Breast epithelium (tissue), 4 donors: ENCODE data around the gene PROS1. TPM values are rescaled to one million over a fixed set of nuclear protein-coding genes. Genes with fewer than 3 reads are reported as not detected.

Experiments
- DNase-seq, 2 donors: peaks; one replicate each; pipeline ENCODE4 v3.0.0-alpha.2; 2019; ENCODE audit warnings: low spot score in 2 of 2
- H3K27ac ChIP-seq, 2 donors: fragments of 200-600 bp; sonication (generic) in 1 of 2; one replicate each; pipeline ENCODE4 v1.5.1; 2016 to 2019; ENCODE audit warnings: mild to moderate bottlenecking in 1 of 2
- H3K27me3 ChIP-seq, 2 donors: fragments of 200-600 bp; sonication (generic) in 1 of 2; one replicate each; pipeline versions ENCODE4 v1.5.1 to v1.6.0; 2017 to 2019; ENCODE audit warnings: control low read depth in 1 of 2, mild to moderate bottlenecking in 1 of 2
- H3K36me3 ChIP-seq: fragments of 200-600 bp; one replicate; pipeline ENCODE4 v1.5.1; 2019
- H3K4me1 ChIP-seq, 2 donors: fragments of 200-600 bp; sonication (generic); one replicate each; pipeline ENCODE4 v1.5.1; 2016 to 2019; ENCODE audit warnings: control low read depth in 1 of 2
- H3K4me3 ChIP-seq, 3 donors: fragments of 200-600 bp; sonication (generic); 1 replicate in 2 of 3; 2 replicates in 1 of 3; pipeline ENCODE4 v1.5.1; 2016 to 2019; ENCODE audit warnings: mild to moderate bottlenecking in 3 of 3, moderate library complexity in 2 of 3
- H3K9me3 ChIP-seq, 2 donors: fragments of 200-600 bp; sonication (generic) in 1 of 2; one replicate each; pipeline ENCODE4 v1.5.1; 2016 to 2019; ENCODE audit warnings: control low read depth in 1 of 2
- CTCF ChIP-seq, 3 donors: fragments of 450-650 bp; IDR thresholded peaks; one replicate each; pipeline ENCODE4 v1.5.1; 2016 to 2017; ENCODE audit warnings: antibody characterized with exemption in 3 of 3, mild to moderate bottlenecking in 3 of 3, moderate library complexity in 3 of 3
- POLR2A ChIP-seq: fragments of 450-650 bp; IDR thresholded peaks from one replicate; pipeline ENCODE4 v1.6.1; 2016; ENCODE audit warnings: antibody characterized with exemption, mild to moderate bottlenecking, moderate library complexity
- POLR2AphosphoS5 ChIP-seq, 3 donors: sonication (generic); formaldehyde crosslinking; IDR thresholded peaks; one replicate each; pipeline ENCODE4 v1.6.1; 2017; ENCODE audit warnings: antibody characterized with exemption in 3 of 3
- intact Hi-C: fragments of 100-400 bp; cut with DNase I; formaldehyde crosslinking; loops from one replicate; pipeline ENCODE4 v1.15.1; 2023; ENCODE audit warnings: low total_unique reads
- total RNA-seq, 3 donors: library from RNA; depleted of rRNA; stranded (reverse); fragments of >200 nt; gene quantifications; one replicate each; pipeline ENCODE4 v1.1.0, GENCODE V29; 2016

The PROS1 gene
- total RNA-seq, 3 donors from 2014 or later: 65.4 to 74.4 (median 65.7) TPM

DNA sequence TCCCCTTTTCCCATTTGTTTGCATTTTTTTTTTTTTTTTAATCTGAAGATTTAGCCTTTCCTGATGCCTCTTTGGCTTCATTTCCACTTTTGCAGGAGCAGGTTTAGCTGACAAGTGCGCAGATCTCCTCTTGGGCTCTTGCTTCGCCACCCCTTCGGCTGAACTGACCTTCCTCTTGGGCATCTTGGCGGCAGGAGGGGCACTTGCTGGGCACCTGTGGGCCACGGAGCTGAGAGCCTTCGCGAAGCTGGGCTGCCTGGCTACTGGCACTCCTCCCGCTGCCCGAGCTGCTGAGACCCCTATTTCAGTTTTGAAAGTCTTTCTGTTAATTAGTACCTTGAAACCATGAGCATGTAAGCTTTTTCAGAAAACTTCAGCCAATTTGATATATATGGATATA is 15.1 kb upstream of the PROS1 start:
- no peak for DNase-seq
- TF ChIP-seq POLR2AphosphoS5 (IDR thresholded peaks at IDR 0.05) (no peak), CTCF (IDR thresholded peaks at IDR 0.05) (no peak), POLR2A (no peak)
- Histone ChIP-seq H3K9me3 (no peaks in the 10 kb centered on the region), H3K27me3 (no peaks in the 10 kb centered on the region), H3K36me3 (no peaks in the 10 kb centered on the region), H3K4me1 (no peaks in the 10 kb centered on the region), H3K27ac (no peak overlapping the region), H3K4me3 (no peak overlapping the region)
- intact Hi-C loops: no loop called here

DNA sequence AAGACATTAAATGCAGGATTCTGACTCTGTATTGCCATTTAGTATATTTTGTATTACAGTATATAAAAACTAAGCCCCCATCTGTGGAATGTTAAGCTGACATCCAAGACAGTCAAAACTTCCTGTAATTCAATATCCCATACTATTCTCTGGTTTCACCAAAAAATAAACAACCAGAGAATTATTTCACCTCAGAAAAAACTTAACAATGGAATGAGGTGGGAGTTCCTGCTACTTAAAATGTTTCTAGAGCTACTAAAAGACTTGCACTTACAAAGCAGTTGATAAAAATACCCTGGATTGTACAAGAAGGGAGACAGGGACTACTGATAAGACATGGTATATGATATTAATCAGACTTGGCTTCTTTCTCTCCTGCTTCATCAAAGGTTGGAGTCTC is 14.6 kb upstream of the PROS1 start:
- Histone ChIP-seq H3K27ac (no peak overlapping the region), H3K27me3 (no peaks in the 10 kb centered on the region), H3K9me3 (no peaks in the 10 kb centered on the region), H3K4me1 (no peaks in the 10 kb centered on the region), H3K36me3 (no peaks in the 10 kb centered on the region), H3K4me3 (no peak overlapping the region)
- no peak for DNase-seq
- intact Hi-C loops: no loop called here
- no peak for TF ChIP-seq POLR2AphosphoS5 (IDR thresholded peaks at IDR 0.05)
- no peak for TF ChIP-seq POLR2A
- TF ChIP-seq CTCF (IDR thresholded peaks at IDR 0.05): no peak

DNA sequence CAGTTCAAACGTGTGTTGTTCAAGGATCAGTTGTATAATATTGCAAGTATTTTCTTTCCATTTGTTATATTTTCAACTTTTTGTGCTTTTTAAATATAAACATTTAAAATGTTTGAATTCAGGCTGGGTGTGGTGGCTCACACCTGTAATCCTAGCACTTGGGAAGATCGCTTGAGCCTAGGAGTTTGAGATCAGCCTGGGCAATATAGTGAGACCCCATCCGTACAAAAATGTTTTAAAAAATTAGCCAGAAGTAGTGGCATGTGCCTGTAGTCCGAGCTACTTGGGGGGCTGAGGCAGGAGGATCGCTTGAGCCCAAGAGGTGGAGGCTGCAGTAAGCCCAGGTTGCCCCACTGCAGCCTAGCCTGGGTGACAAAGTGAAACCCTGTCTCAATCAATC is 10.9 kb upstream of the PROS1 start:
- no peak for DNase-seq
- H3K4me1 ChIP-seq: no peaks in the 10 kb centered on the region
- no peaks in the 10 kb centered on the region for H3K27me3 ChIP-seq
- no peaks in the 10 kb centered on the region for H3K9me3 ChIP-seq
- no peak for TF ChIP-seq CTCF (IDR thresholded peaks at IDR 0.05)
- TF ChIP-seq POLR2A: no peak
- no peak for TF ChIP-seq POLR2AphosphoS5 (IDR thresholded peaks at IDR 0.05)
- H3K27ac ChIP-seq: no peak overlapping the region
- intact Hi-C loops: no loop called here
- H3K36me3 ChIP-seq: no peaks in the 10 kb centered on the region
- H3K4me3 ChIP-seq: no peak overlapping the region

DNA sequence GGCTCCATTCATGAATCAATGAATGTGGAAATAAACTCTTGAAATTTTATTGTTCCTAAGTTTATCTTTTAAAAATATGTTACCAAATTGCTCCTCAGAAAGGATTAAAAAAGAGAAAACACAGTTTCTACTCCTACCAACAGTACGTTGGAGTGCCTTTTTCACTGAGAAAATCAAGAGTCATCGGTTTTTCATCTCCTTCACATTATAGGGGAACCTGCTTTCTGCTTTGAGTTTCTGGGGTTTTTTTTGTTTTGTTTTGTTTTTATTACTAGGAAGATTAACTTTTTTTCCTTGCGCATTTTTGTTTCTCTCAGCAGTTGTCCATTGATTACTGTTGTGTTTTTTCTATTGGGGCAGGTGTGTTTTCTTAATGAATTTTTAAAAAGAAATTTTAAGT is 9.7 kb upstream of the PROS1 start:
- H3K27ac ChIP-seq: no peak overlapping the region
- H3K4me1 ChIP-seq: no peaks in the 10 kb centered on the region
- intact Hi-C loops: no loop called here
- no peak overlapping the region for H3K4me3 ChIP-seq
- H3K9me3 ChIP-seq: no peaks in the 10 kb centered on the region
- H3K36me3 ChIP-seq: no peaks in the 10 kb centered on the region
- no peak for DNase-seq
- TF ChIP-seq POLR2AphosphoS5 (IDR thresholded peaks at IDR 0.05) (no peak), CTCF (IDR thresholded peaks at IDR 0.05) (no peak), POLR2A (no peak)
- no peaks in the 10 kb centered on the region for H3K27me3 ChIP-seq

GRCh38 chr3:93981649-93982048 is 8.0 kb upstream of the PROS1 start:
- intact Hi-C loops: no loop called here

More at GRCh38 chr3:93981649-93982048, 8.0 kb upstream of the PROS1 start:
- H3K27me3 ChIP-seq: no peaks in the 10 kb centered on the region
- H3K36me3 ChIP-seq: no peaks in the 10 kb centered on the region
- no peak overlapping the region for H3K27ac ChIP-seq
- no peaks in the 10 kb centered on the region for H3K4me1 ChIP-seq
- no peaks in the 10 kb centered on the region for H3K9me3 ChIP-seq
- no peak for DNase-seq
- H3K4me3 ChIP-seq: no peak overlapping the region
- TF ChIP-seq POLR2AphosphoS5 (IDR thresholded peaks at IDR 0.05) (no peak), CTCF (IDR thresholded peaks at IDR 0.05) (no peak), POLR2A (no peak)
